HCT116 (cell line): ENCODE data around the gene IL17REL. TPM values are rescaled to one million over a fixed set of nuclear protein-coding genes. Genes with fewer than 3 reads are reported as not detected.

Experiments
- ATAC-seq: fragments of 200-7000 bp; cut with Tn5 transposase; 2 replicates; pipeline ENCODE4 v1.9.1; 2020; ENCODE audit warnings: mild to moderate bottlenecking, moderate library complexity
- BruUV-seq: library from RNA; stranded (reverse); fragments of 400-500 nt; replicated peaks from 2 replicates; lab custom pipeline; 2021; lab: Mats Ljungman, UMichigan
- CTCF ChIA-PET: fragments of 300-600 bp; sonication (Branson Sonifier 250); formaldehyde crosslinking; loops from one replicate; lab custom pipeline; 2021; ENCODE audit warnings: antibody characterized with exemption; lab: Charles Lee
- POLR2A ChIA-PET: fragments of 300-600, 350-600 bp; sonication (Branson Sonifier 250); formaldehyde crosslinking; loops from one replicate; lab custom pipeline; 2021; ENCODE audit warnings: antibody characterized with exemption; lab: Charles Lee
- RAD21 ChIA-PET, 2 experiments: fragments of 300-600 bp; sonication (Branson Sonifier 250); formaldehyde crosslinking; loops; one replicate each; lab custom pipeline; 2023; ENCODE audit warnings: low total read pairs in 2 of 2; ENCODE audit not compliant: uncharacterized antibody in 2 of 2, unreplicated experiment in 2 of 2, low non-redundant PET in 1 of 2; lab: Charles Lee
- DNase-seq: peaks from one replicate; pipeline ENCODE4 v3.0.0-alpha.2; 2010; ENCODE audit warnings: low read depth, low spot score
- H2AFZ ChIP-seq: fragments of 200-600 bp; shearing (Covaris generic), sonication (generic); 2 replicates; pipeline ENCODE4 v1.6.1; 2017; ENCODE audit warnings: low read depth, mixed run types, mixed read lengths, antibody characterized with exemption, low read length; ENCODE audit not compliant: poor library complexity, severe bottlenecking
- H3K27ac ChIP-seq: 2 replicates; pipeline ENCODE4 v1.5.1; 2012; ENCODE audit warnings: low read depth, low read length
- H3K27me3 ChIP-seq: fragments of 200-600 bp; sonication (generic); 2 replicates; pipeline ENCODE4 v1.6.1; 2016; ENCODE audit warnings: mixed run types, low read length, mixed read lengths; ENCODE audit not compliant: insufficient read depth
- H3K36me3 ChIP-seq, 2 experiments: fragments of 200-500 bp in 1 of 2; fragments of 200-600 bp in 1 of 2; sonication (Bioruptor generic) in 1 of 2; sonication (generic) in 1 of 2; 2 replicates each; pipeline versions ENCODE4 v1.5.1 to v1.6.1; 2014 to 2016; ENCODE audit warnings: low read length in 2 of 2, inconsistent platforms in 1 of 2, mixed read lengths in 1 of 2, mixed run types in 1 of 2; ENCODE audit not compliant: insufficient read depth in 2 of 2, control insufficient read depth in 1 of 2
- H3K4me1 ChIP-seq, 2 experiments: fragments of 200-600 bp in 1 of 2; sonication (generic) in 1 of 2; 2 replicates each; pipeline versions ENCODE4 v1.5.1 to v1.6.1; 2012 to 2017; ENCODE audit warnings: low read length in 2 of 2, inconsistent platforms in 1 of 2, mild to moderate bottlenecking in 1 of 2, mixed read lengths in 1 of 2, mixed run types in 1 of 2, moderate library complexity in 1 of 2; ENCODE audit not compliant: insufficient read depth in 2 of 2, control insufficient read depth in 1 of 2
- H3K4me2 ChIP-seq: fragments of 200-600 bp; sonication (generic); 2 replicates; pipeline ENCODE4 v1.6.1; 2017; ENCODE audit warnings: mixed run types, low read length, mixed read lengths
- H3K4me3 ChIP-seq, 2 experiments: fragments of 200-600 bp in 1 of 2; sonication (generic) in 1 of 2; replicated peaks in 1 of 2; 2 replicates each; pipeline ENCODE4 v1.5.1; 2011 to 2016; ENCODE audit warnings: low read length in 2 of 2, control low read depth in 1 of 2, low read depth in 1 of 2, mild to moderate bottlenecking in 1 of 2, mixed read lengths in 1 of 2, mixed run types in 1 of 2
- H3K79me2 ChIP-seq: fragments of 200-600 bp; sonication (generic); 2 replicates; pipeline ENCODE4 v1.6.1; 2017; ENCODE audit warnings: mild to moderate bottlenecking, mixed run types, low read length, moderate library complexity, mixed read lengths; ENCODE audit not compliant: insufficient read depth
- H3K9ac ChIP-seq: fragments of 200-600 bp; sonication (generic); 2 replicates; pipeline ENCODE4 v1.6.1; 2016; ENCODE audit warnings: low read length, mixed read lengths
- H3K9me2 ChIP-seq: fragments of 200-600 bp; sonication (generic), shearing (Covaris generic); 2 replicates; pipeline ENCODE4 v1.6.1; 2017; ENCODE audit warnings: mixed run types, mild to moderate bottlenecking, moderate library complexity; ENCODE audit not compliant: insufficient read depth
- H3K9me3 ChIP-seq, 2 experiments: fragments of 200-500 bp in 1 of 2; fragments of 200-600 bp in 1 of 2; sonication (Bioruptor generic) in 1 of 2; sonication (generic) in 1 of 2; 2 replicates each; pipeline ENCODE4 v1.6.1; 2014 to 2017; ENCODE audit warnings: low read length in 2 of 2, mixed read lengths in 2 of 2, inconsistent platforms in 1 of 2, low read depth in 1 of 2, mild to moderate bottlenecking in 1 of 2, mixed run types in 1 of 2, moderate library complexity in 1 of 2; ENCODE audit not compliant: control insufficient read depth in 1 of 2, insufficient read depth in 1 of 2
- H4K20me1 ChIP-seq: fragments of 200-600 bp; sonication (generic), shearing (Covaris generic); 2 replicates; pipeline ENCODE4 v1.6.1; 2017; ENCODE audit warnings: mixed run types, mild to moderate bottlenecking, moderate library complexity; ENCODE audit not compliant: insufficient read depth
- CEBPB ChIP-seq: IDR thresholded peaks from 2 replicates; pipeline ENCODE4 v1.6.1; 2012; ENCODE audit warnings: low read depth
- EGR1 ChIP-seq: IDR thresholded peaks from 2 replicates; pipeline ENCODE4 v1.6.1; 2012; ENCODE audit warnings: low read depth
- ELF1 ChIP-seq: IDR thresholded peaks from 2 replicates; pipeline ENCODE4 v1.6.1; 2012; ENCODE audit warnings: low read depth, borderline replicate concordance
- EZH2 ChIP-seq: fragments of 200-600 bp; sonication (generic); IDR thresholded peaks from 2 replicates; pipeline ENCODE4 v1.6.1; 2017; ENCODE audit warnings: antibody characterized with exemption, mixed run types
- EZH2phosphoT487 ChIP-seq: fragments of 200-600 bp; IDR thresholded peaks from 2 replicates; pipeline ENCODE4 v1.6.1; 2018; ENCODE audit warnings: antibody characterized with exemption, borderline replicate concordance
- FOSL1 ChIP-seq: IDR thresholded peaks from 2 replicates; pipeline ENCODE4 v1.6.1; 2012; ENCODE audit warnings: low read depth
- JUND ChIP-seq: IDR thresholded peaks from 2 replicates; pipeline ENCODE4 v1.6.1; 2012
- MAX ChIP-seq: IDR thresholded peaks from 2 replicates; pipeline ENCODE4 v1.6.1; 2012
- RAD21 ChIP-seq: IDR thresholded peaks from 2 replicates; pipeline ENCODE4 v1.6.1; 2012; ENCODE audit warnings: low read depth, mild to moderate bottlenecking
- SIN3A ChIP-seq: IDR thresholded peaks from 2 replicates; pipeline ENCODE4 v1.6.1; 2012; ENCODE audit warnings: low read depth
- SP1 ChIP-seq: IDR thresholded peaks from 2 replicates; pipeline ENCODE4 v1.6.1; 2012; ENCODE audit warnings: low read depth
- TCF7L2 ChIP-seq: IDR thresholded peaks from 2 replicates; pipeline ENCODE4 v1.7.0; 2011; ENCODE audit warnings: borderline replicate concordance, inconsistent platforms; ENCODE audit not compliant: insufficient read depth, insufficient read length; ENCODE audit errors: extremely low read depth
- ZFX ChIP-seq: fragments of 450-650 bp; IDR thresholded peaks from 2 replicates; pipeline ENCODE4 v1.6.1; 2017
- ZNF274 ChIP-seq: fragments of 200-500 bp; sonication (Bioruptor generic); IDR thresholded peaks from 2 replicates; pipeline ENCODE4 v1.6.1; 2014; ENCODE audit warnings: mild to moderate bottlenecking, low read depth, low read length, inconsistent platforms
- intact Hi-C: fragments of 100-400 bp; cut with micrococcal nuclease; formaldehyde crosslinking; loops from 2 replicates; pipeline ENCODE4 v1.10.0; 2022
- total RNA-seq: library from RNA; stranded (reverse); gene quantifications from one replicate; pipeline ENCODE4 v1.2.1, GENCODE V29; 2021; ENCODE audit not compliant: unreplicated experiment
- TF ChIP-seq, protein P1 (sequence below): IDR thresholded peaks from 2 replicates; pipeline ENCODE4 v1.6.1; 2011; ENCODE audit warnings: mild to moderate bottlenecking, low read length, moderate library complexity; ENCODE audit not compliant: insufficient replicate concordance; ENCODE audit errors: extremely low read depth
- TF ChIP-seq, protein P2 (sequence below): IDR thresholded peaks from 2 replicates; pipeline ENCODE4 v1.6.1; 2012
- TF ChIP-seq, protein P3 (sequence below), 3 experiments: fragments of 200-600 bp in 1 of 3; sonication (generic) in 1 of 3; IDR thresholded peaks in 2 of 3; conservative IDR thresholded peaks in 1 of 3; 2 replicates each; pipeline ENCODE4 v1.5.1; 2012 to 2017; ENCODE audit warnings: low read depth in 2 of 3, low read length in 2 of 3, antibody characterized with exemption in 1 of 3, borderline replicate concordance in 1 of 3, control low read depth in 1 of 3, mild to moderate bottlenecking in 1 of 3, mixed read lengths in 1 of 3, mixed run types in 1 of 3, moderate library complexity in 1 of 3; ENCODE audit not compliant: insufficient read depth in 1 of 3

Gene IL17REL
- total RNA-seq, 1 experiment from 2014 or later, result not detected

GRCh38 chr22:49997932-49998717 is 14.4 kb downstream of the IL17REL start:
- POLR2A ChIA-PET, result no interaction called here
- BruUV-seq, result no TSS peak
- H3K4me1 ChIP-seq, result peaks cover 0 to 12% of the 10 kb centered on the region in 2 experiments; a peak in 1 of 4 replicates
- H3K36me3 ChIP-seq, result no peaks in the 10 kb centered on the region
- H3K9ac ChIP-seq, result no peak overlapping the region
- H3K27ac ChIP-seq, result no peak overlapping the region
- CTCF ChIA-PET, result no interaction called here
- no peaks in the 10 kb centered on the region for H3K27me3 ChIP-seq
- TF ChIP-seq TCF7L2, result no peak
- no peak for TF ChIP-seq SIN3A
- H3K9me2 ChIP-seq, result no peaks in the 10 kb centered on the region
- DNase-seq (no peak), ATAC-seq (no peak)
- no peaks in the 10 kb centered on the region for H3K79me2 ChIP-seq
- RAD21 ChIA-PET, result no interaction called here
- no peaks in the 10 kb centered on the region for H4K20me1 ChIP-seq
- intact Hi-C loops, result no loop called here
- H2AFZ ChIP-seq, result no peak overlapping the region
- H3K4me3 ChIP-seq, result no peak overlapping the region
- no peaks in the 10 kb centered on the region for H3K9me3 ChIP-seq
- no peak overlapping the region for H3K4me2 ChIP-seq

DNA sequence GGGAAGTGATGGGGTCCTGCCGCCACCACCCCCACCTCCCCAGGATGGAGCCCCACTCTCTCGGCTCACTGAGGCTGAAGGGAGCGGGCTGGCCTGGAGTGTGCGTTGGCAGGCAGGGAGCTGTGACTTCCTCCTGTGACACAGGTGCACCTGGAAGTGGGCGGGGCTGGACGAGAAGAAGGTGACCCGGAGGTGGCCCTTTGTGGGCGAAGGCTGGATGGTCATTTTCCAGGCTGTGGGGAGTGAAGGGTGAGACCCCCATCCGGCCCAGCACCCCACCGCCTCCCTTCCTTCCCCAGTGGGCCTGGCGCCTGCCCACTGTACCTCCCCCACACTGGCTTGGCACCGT is 15.3 kb downstream of the IL17REL start:
- intact Hi-C loops, result no loop called here
- Histone ChIP-seq H3K27ac (no peak overlapping the region), H4K20me1 (no peaks in the 10 kb centered on the region), H3K36me3 (no peaks in the 10 kb centered on the region), H3K4me2 (no peak overlapping the region), H3K9me3 (no peaks in the 10 kb centered on the region), H3K4me1 (peaks cover 0 to 14% of the 10 kb centered on the region in 2 experiments; a peak in 1 of 4 replicates), H3K9ac (no peak overlapping the region), H3K27me3 (no peaks in the 10 kb centered on the region), H3K9me2 (no peaks in the 10 kb centered on the region), H3K4me3 (no peak overlapping the region), H2AFZ (no peak overlapping the region), H3K79me2 (no peaks in the 10 kb centered on the region)
- ATAC-seq (no peak), DNase-seq (no peak)
- ChIA-PET POLR2A (no interaction called here), CTCF (no interaction called here), RAD21 (no interaction called here)
- no TSS peak for BruUV-seq
- TF ChIP-seq EZH2 (no peak), RAD21 (no peak), ZNF274 (no peak), CEBPB (no peak), JUND (no peak), EZH2phosphoT487 (no peak), MAX (no peak), SIN3A (no peak), EGR1 (no peak), SP1 (no peak), ZFX (no peak), FOSL1 (no peak), ELF1 (no peak)
- TF ChIP-seq, protein P1, sequence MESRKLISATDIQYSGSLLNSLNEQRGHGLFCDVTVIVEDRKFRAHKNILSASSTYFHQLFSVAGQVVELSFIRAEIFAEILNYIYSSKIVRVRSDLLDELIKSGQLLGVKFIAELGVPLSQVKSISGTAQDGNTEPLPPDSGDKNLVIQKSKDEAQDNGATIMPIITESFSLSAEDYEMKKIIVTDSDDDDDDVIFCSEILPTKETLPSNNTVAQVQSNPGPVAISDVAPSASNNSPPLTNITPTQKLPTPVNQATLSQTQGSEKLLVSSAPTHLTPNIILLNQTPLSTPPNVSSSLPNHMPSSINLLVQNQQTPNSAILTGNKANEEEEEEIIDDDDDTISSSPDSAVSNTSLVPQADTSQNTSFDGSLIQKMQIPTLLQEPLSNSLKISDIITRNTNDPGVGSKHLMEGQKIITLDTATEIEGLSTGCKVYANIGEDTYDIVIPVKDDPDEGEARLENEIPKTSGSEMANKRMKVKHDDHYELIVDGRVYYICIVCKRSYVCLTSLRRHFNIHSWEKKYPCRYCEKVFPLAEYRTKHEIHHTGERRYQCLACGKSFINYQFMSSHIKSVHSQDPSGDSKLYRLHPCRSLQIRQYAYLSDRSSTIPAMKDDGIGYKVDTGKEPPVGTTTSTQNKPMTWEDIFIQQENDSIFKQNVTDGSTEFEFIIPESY, result no peak
- TF ChIP-seq, protein P2, sequence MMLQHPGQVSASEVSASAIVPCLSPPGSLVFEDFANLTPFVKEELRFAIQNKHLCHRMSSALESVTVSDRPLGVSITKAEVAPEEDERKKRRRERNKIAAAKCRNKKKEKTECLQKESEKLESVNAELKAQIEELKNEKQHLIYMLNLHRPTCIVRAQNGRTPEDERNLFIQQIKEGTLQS, result no peak
- TF ChIP-seq, protein P3, sequence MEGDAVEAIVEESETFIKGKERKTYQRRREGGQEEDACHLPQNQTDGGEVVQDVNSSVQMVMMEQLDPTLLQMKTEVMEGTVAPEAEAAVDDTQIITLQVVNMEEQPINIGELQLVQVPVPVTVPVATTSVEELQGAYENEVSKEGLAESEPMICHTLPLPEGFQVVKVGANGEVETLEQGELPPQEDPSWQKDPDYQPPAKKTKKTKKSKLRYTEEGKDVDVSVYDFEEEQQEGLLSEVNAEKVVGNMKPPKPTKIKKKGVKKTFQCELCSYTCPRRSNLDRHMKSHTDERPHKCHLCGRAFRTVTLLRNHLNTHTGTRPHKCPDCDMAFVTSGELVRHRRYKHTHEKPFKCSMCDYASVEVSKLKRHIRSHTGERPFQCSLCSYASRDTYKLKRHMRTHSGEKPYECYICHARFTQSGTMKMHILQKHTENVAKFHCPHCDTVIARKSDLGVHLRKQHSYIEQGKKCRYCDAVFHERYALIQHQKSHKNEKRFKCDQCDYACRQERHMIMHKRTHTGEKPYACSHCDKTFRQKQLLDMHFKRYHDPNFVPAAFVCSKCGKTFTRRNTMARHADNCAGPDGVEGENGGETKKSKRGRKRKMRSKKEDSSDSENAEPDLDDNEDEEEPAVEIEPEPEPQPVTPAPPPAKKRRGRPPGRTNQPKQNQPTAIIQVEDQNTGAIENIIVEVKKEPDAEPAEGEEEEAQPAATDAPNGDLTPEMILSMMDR (IDR thresholded peaks at IDR 0.05 in 2 of 3, conservative IDR thresholded peaks at IDR 0.05 in 1 of 3; ENCODE audit: borderline replicate concordance in 1 of 3, insufficient read depth in 1 of 3, low read depth in 2 of 3, low read length in 2 of 3), result no peak
